ENCODE results near the gene ANTXRL.
"Not testable (repeated sequence)": the region's sequence is repeated elsewhere in the genome, so short reads cannot be mapped to it uniquely, and the experiment has no call there.

The ANTXRL gene

GRCh38 chr10:46307281-46308112, 20.7 kb downstream of the ANTXRL start:
- FAIRE-seq (no peak), DNase-seq (ENCODE audit: low spot score) (no peak)

- DNase-seq (ENCODE audit: low spot score) (no peak), FAIRE-seq (no peak)
Observed at GRCh38 chr10:46308113-46308415, 21.3 kb downstream of the ANTXRL start.

- FAIRE-seq (no peak), DNase-seq (ENCODE audit: low spot score) (no peak)
Observed at GRCh38 chr10:46308666-46309450, 22.1 kb downstream of the ANTXRL start.

DNA sequence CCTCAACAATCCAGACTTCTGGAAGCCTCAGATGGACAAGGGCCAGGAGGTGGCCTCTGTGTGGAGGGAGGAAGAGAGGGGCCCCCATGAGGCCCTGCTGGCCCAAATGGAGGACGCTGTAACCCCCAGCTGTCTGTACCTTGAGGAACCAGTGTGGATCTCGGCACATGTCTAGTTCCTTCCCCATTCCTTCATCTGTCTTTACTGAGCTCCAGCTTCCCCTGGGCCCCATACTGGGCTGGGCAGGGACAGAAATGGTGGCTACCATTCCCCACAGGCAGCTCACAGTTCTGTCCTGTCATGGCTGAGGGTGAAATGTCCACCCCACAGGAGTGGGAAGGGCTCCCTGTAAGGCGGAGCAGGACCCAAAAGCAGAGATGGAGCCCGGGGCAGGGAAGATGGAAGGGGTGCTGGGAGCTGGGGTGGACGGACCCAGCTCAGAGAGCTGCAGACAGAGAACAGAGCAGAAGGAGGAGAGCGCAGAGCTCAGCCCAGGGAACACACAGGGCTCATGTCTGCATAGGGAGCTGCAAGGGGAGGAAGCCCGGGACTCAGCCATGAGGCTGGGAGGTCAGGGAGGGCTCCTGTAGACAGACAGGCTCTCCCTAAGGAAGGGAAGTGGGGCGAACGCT, 22.8 kb downstream of the ANTXRL start:
- FAIRE-seq, result no peak
- no peak for DNase-seq (ENCODE audit: low spot score)

- DNase-seq (ENCODE audit: low spot score), result no peak
- FAIRE-seq, result no peak
Observed at GRCh38 chr10:46310143-46310514, 23.3 kb downstream of the ANTXRL start.

- DNase-seq (ENCODE audit: low spot score) (no peak), FAIRE-seq (no peak)
Observed at GRCh38 chr10:46310851-46311250, 24.1 kb downstream of the ANTXRL start.

- DNase-seq (ENCODE audit: low spot score) (no peak), FAIRE-seq (no peak)
Observed at GRCh38 chr10:46311501-46311951, 24.7 kb downstream of the ANTXRL start.

DNA sequence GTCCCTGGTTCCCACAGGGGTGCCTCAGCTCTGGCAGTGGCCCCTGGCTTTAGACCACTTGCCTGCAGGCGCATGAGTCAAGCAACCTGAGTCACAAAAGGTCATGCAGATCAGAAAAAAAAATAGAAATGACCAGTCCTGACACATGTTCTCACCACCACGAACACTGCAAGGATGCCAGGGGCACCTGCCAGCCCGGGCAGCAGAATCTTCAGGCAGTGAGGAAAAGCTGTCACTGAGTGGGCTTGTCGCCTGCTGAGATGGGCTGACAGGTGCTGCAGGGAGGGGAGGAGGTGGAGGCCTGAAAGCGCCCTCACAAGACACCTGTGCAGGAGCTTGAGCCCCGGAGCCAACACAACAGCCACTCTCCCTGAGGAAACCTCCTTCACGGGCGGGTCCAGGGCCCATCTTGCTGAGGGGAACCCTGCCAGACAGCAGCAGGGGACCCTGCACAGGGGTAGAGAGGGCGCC, 25.2 kb downstream of the ANTXRL start:
- FAIRE-seq; DNase-seq (ENCODE audit: low spot score): not testable (repeated sequence)

DNA sequence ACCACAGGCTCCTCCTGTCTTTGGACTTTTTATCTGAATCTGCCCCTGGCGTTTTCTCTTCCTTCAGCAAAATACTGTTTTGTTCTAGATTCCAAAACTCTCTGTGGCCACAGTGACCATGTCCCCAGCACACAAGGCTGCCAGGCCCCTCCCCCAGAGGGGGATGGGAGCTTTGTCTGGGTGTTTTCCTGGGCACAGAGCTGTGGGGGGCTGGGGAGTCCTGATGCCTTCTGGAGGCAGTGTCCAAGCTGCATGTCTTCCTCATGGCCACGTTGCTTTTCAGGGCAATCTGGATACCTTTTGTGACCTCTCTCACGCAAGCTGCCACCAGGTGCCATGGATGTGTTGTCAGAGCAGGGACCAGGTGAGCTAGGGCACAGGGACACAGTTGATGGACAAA, 26.2 kb downstream of the ANTXRL start:
- DNase-seq (ENCODE audit: low spot score), result no peak
- FAIRE-seq, result no peak

GRCh38 chr10:46314071-46314470, 27.3 kb downstream of the ANTXRL start:
- FAIRE-seq, result no peak

DNA sequence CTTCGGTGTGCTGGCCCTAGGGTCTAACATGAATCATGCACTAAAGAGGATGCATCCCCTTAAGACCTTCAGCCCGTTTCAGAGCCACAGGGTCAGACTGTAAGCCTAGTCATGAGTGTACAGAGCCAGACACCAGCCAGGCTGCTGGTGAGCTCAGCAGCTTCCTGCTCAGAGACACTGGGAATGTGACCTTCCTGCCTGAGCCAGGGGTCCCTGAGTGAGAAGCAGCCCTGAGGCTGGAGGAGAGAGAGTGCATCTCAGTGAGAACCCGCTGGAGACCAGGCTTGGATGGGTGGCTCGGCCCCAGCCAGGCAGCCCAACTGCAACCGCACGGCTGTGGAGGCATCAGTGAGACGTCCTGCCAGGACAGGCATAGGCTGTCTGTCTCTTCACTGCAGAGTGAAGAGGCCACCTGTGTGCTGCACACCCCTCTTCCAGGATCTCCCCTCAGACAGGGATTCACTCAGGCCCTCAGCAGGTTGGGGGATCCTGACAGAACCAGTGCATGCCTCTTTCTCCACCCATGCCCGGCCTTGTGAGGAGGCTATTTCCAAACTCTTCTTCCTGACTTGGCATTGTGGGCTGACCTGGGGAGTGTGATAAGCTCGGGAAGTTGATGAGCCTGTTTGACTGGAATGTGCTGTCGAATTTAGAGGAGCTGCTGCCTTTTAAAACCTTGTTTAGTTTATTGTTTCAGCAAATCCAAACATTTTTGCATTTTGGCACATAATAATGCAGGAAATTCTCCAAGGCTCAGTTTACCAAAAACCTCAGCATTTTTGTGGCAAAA, 28.5 kb downstream of the ANTXRL start:
- DNase-seq (ENCODE audit: low spot score); FAIRE-seq: not testable (repeated sequence)

More at GRCh38 chr10:46314071-46314470, 27.3 kb downstream of the ANTXRL start:
- DNase-seq (ENCODE audit: low spot score), result no peak

DNA sequence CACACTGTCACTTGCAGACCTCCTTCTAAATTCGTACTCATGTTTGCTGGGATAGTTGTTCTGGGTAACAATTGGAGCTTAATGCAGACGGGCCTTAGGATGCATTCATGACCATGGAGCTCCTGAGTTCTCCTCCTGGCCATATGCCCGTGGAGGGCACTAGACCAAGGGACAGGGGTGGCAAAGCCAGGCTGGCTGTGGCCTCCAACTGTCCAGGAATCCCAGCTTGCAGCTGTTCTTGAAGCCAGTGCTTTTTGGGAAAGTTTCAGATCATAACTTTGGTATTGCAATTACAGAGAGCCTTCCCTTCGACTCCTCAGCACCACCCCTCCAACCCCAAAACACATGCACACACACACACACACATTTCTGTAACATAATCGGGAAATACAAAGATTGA, 30.6 kb downstream of the ANTXRL start:
- FAIRE-seq, result no peak
- no peak for DNase-seq (ENCODE audit: low spot score)

DNA sequence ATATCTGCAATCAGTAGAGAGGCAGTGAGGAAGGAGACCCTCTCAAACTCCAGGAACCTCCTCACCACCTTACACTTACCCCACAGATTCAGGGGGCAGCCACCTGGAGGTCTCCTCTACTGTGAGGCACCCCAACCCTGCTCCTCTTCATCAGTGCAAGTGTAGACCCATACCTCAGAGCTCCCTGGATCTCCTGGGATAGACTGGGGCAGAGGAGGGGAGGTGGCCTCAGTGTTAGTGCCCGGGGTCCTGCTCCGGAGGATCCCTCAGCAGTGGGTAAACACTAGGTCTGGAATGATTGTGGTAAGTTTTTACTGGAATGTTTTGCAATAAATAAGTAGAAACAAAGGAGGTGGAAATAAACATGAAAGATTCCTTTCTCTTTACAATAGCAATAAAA, 31.1 kb downstream of the ANTXRL start:
- FAIRE-seq, result no peak

GRCh38 chr10:46318799-46319198, 32.0 kb downstream of the ANTXRL start:
- no peak for FAIRE-seq
- DNase-seq (ENCODE audit: low spot score), result no peak

More for the DNA sequence above, 31.1 kb downstream of the ANTXRL start:
- DNase-seq (ENCODE audit: low spot score), result no peak

GRCh38 chr10:46319389-46319788, 32.6 kb downstream of the ANTXRL start:
- no peak for FAIRE-seq
- DNase-seq (ENCODE audit: low spot score), result no peak

GRCh38 chr10:46321770-46322169, 35.0 kb downstream of the ANTXRL start:
- FAIRE-seq, result no peak
- DNase-seq (ENCODE audit: low spot score), result no peak

DNA sequence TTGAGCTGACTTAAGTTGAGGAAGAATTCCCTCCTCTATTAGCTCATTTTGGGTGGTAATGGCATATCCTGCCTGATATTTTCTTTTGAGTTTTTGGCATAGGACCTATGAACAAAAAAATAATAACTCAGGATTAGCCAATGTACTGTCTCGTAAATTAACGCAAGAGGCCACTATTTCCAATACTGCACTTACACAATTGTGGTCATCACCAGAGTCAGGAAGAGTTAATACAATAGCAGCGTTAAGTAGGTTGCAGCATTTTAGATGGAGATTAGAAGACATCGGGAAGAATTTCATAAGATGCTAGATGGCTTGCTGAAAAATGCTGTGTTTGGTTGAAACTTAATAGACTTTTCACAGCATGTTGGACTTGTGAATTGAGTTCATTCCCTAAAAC, 36.4 kb downstream of the ANTXRL start:
- FAIRE-seq (no peak), DNase-seq (ENCODE audit: low spot score) (no peak)

GRCh38 chr10:46325021-46325420, 38.2 kb downstream of the ANTXRL start:
- FAIRE-seq (no peak), DNase-seq (ENCODE audit: low spot score) (no peak)

- DNase-seq (ENCODE audit: low spot score) (no peak), FAIRE-seq (no peak)
Observed at GRCh38 chr10:46326066-46326465, 39.3 kb downstream of the ANTXRL start.

DNA sequence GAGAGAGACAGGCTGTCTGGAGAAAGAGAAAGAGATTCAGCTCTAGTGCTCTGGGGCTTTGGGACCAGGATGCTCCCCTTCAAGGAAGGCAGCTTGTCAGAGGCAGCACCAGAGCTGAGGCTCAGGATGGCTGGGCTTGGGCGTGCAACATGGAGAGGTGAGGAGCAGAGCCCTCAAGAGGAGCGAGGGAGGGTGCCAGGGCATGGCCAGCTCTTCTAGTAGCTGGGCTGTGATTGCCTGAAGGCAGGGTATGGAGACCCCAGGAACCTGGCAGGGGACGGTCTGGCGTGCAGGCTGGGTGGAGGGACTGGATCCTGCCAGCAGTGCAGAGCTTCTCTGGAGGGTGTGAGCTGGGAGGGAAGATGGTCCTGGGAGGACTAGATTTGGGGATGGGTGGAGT, 40.2 kb downstream of the ANTXRL start:
- FAIRE-seq, result no peak
- no peak for DNase-seq (ENCODE audit: low spot score)

- no peak for FAIRE-seq
Observed at GRCh38 chr10:46327685-46328084, 40.9 kb downstream of the ANTXRL start.

More at GRCh38 chr10:46327685-46328084, 40.9 kb downstream of the ANTXRL start:
- no peak for DNase-seq (ENCODE audit: low spot score)
